GM23338 (cell line): ENCODE results near the gene S100A14. TPM values are rescaled to one million over a fixed set of nuclear protein-coding genes. Genes with fewer than 3 reads are reported as not detected.

Experiments used
- ATAC-seq: fragments of 200-7000 bp; cut with Tn5 transposase; 3 replicates; pipeline ENCODE4 v1.9.1; 2020
- DNase-seq: peaks from one replicate; pipeline ENCODE4 v3.0.0-alpha.2; 2015; ENCODE audit warnings: low spot score
- H2AFZ ChIP-seq: fragments of 200-600 bp; sonication (generic); 2 replicates; pipeline ENCODE4 v1.8.0; 2016; ENCODE audit warnings: antibody characterized with exemption, mild to moderate bottlenecking, moderate library complexity
- H3F3A ChIP-seq: fragments of 200-600 bp; sonication (generic); replicated peaks from 2 replicates; pipeline ENCODE4 v1.8.0; 2017; ENCODE audit warnings: antibody characterized with exemption, mixed run types, low read depth
- H3K27ac ChIP-seq: fragments of 200-600 bp; sonication (generic); 2 replicates; pipeline ENCODE4 v1.6.1; 2016; ENCODE audit warnings: low read depth
- H3K27me3 ChIP-seq: fragments of 200-600 bp; sonication (generic); 2 replicates; pipeline ENCODE4 v1.8.0; 2016; ENCODE audit warnings: mild to moderate bottlenecking, mixed run types, moderate library complexity; ENCODE audit not compliant: insufficient read depth
- H3K36me3 ChIP-seq: fragments of 200-600 bp; sonication (generic); 2 replicates; pipeline ENCODE4 v1.8.0; 2016; ENCODE audit warnings: mild to moderate bottlenecking; ENCODE audit not compliant: insufficient read depth
- H3K4me1 ChIP-seq: fragments of 200-600 bp; sonication (generic); 2 replicates; pipeline ENCODE4 v1.8.0; 2016; ENCODE audit warnings: mild to moderate bottlenecking, moderate library complexity; ENCODE audit not compliant: insufficient read depth
- H3K4me2 ChIP-seq: fragments of 200-600 bp; sonication (generic); 2 replicates; pipeline ENCODE4 v1.7.1; 2017; ENCODE audit warnings: mixed run types
- H3K4me3 ChIP-seq: fragments of 200-600 bp; sonication (generic); 2 replicates; pipeline ENCODE4 v1.6.1; 2016; ENCODE audit warnings: mixed run types
- H3K79me2 ChIP-seq: fragments of 200-600 bp; sonication (generic); replicated peaks from 2 replicates; pipeline ENCODE4 v1.8.0; 2017; ENCODE audit warnings: mild to moderate bottlenecking; ENCODE audit not compliant: insufficient read depth
- H3K9me2 ChIP-seq: fragments of 200-600 bp; sonication (generic); 2 replicates; pipeline ENCODE4 v1.8.0; 2017; ENCODE audit not compliant: insufficient read depth
- H4K20me1 ChIP-seq: fragments of 200-600 bp; sonication (generic); replicated peaks from 2 replicates; pipeline ENCODE4 v1.8.0; 2017; ENCODE audit warnings: mild to moderate bottlenecking; ENCODE audit not compliant: insufficient read depth
- H3K27ac Mint-ChIP-seq: 2 replicates; pipeline ENCODE4 v1.8.0; 2020; ENCODE audit warnings: inconsistent platforms, mild to moderate bottlenecking, moderate library complexity, mixed read lengths
- H3K27me3 Mint-ChIP-seq: 3 replicates; pipeline ENCODE4 v1.8.0; 2022; ENCODE audit warnings: low read depth, mild to moderate bottlenecking, moderate library complexity, mixed read lengths, inconsistent platforms; ENCODE audit not compliant: insufficient read depth, poor library complexity
- H3K36me3 Mint-ChIP-seq: 3 replicates; pipeline ENCODE4 v1.8.0; 2021; ENCODE audit warnings: low read depth, mild to moderate bottlenecking, inconsistent platforms, moderate library complexity, mixed read lengths
- H3K4me1 Mint-ChIP-seq: 3 replicates; pipeline ENCODE4 v1.8.0; 2020; ENCODE audit warnings: mild to moderate bottlenecking, inconsistent platforms, mixed read lengths
- H3K4me3 Mint-ChIP-seq: 3 replicates; pipeline ENCODE4 v1.8.0; 2021; ENCODE audit warnings: moderate library complexity, mild to moderate bottlenecking, inconsistent platforms, mixed read lengths
- H3K9me3 Mint-ChIP-seq: 3 replicates; pipeline ENCODE4 v1.8.0; 2020; ENCODE audit warnings: moderate library complexity, mild to moderate bottlenecking, inconsistent platforms, mixed read lengths
- EZH2 ChIP-seq: fragments of 200-600 bp; sonication (generic); IDR thresholded peaks from one replicate; pipeline ENCODE4 v1.8.0; 2017; ENCODE audit warnings: antibody characterized with exemption, mild to moderate bottlenecking, low read depth; ENCODE audit not compliant: unreplicated experiment
- JUNB ChIP-seq: IDR thresholded peaks from one replicate; pipeline ENCODE4 v1.6.1; 2016; ENCODE audit warnings: antibody characterized with exemption; ENCODE audit not compliant: unreplicated experiment
- NANOG ChIP-seq: IDR thresholded peaks from 2 replicates; pipeline ENCODE4 v1.6.1; 2016; ENCODE audit warnings: antibody characterized with exemption, borderline replicate concordance
- POLR2AphosphoS5 ChIP-seq: IDR thresholded peaks from 2 replicates; pipeline ENCODE4 v1.6.1; 2016; ENCODE audit warnings: antibody characterized with exemption, low read depth
- STAT1 ChIP-seq: IDR thresholded peaks from one replicate; pipeline ENCODE4 v1.6.1; 2016; ENCODE audit warnings: antibody characterized with exemption; ENCODE audit not compliant: unreplicated experiment
- ZNF114 ChIP-seq: fragments of 250-450 bp; sonication (Bioruptor Pico); IDR thresholded peaks from 2 replicates; pipeline ENCODE4 v1.5.0; 2020; ENCODE audit warnings: mild to moderate bottlenecking, moderate library complexity
- polyA plus RNA-seq: library from polyadenylated mRNA; unstranded; fragments of >200 nt; fragmentation: Nextera tagmentation; extraction: Ambion mirVana; gene quantifications from 2 replicates; pipeline ENCODE4 v1.2.1, GENCODE V29; 2016
- total RNA-seq: library from RNA; depleted of rRNA; stranded (reverse); fragments of >200 nt; shearing (Covaris generic); gene quantifications from 2 replicates; pipeline ENCODE4 v1.2.3, GENCODE V29; 2014
- TF ChIP-seq, protein P1 (sequence below): IDR thresholded peaks from 2 replicates; pipeline ENCODE4 v1.6.1; 2016; ENCODE audit warnings: antibody characterized with exemption

Gene S100A14
- total and polyA plus RNA-seq, 2 experiments from 2014 or later, result 0.28 to 0.53 TPM

DNA sequence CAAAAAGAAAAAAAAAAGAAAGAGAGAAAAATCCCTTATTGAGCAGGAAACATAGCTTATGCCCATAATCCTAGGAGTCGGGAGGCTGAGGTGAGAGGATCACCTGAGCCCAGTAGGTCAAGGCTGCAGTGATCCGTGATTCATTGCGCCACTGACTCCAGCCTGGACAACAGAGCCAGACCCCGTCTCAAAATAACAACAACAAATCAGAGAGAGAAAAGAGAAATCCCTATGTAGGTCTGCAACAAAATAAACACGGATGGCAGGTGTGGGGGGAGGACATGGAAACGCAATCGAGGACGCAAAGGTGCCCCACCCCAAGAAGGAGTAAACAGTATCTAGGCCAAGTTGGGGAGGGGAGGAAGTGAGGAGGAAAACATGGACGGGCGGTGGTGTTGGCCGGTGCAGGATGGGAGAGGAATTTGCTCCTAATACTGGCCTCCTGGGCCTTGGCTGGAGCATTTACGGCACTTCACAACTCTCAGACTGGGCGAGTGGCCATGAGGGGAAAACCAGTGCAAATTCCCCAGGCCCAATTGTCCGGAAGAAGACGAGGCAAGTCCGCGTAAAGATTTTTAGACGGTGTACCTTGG, 17.1 kb upstream of the S100A14 start:
- Histone ChIP-seq H3K4me1 (peaks cover 12% of the 10 kb centered on the region; the same call in 1 of the 2 replicates), H3K4me3 (peak overlapping the region; percentile 89), H3K36me3 (peaks cover 25% of the 10 kb centered on the region), H4K20me1 (peaks cover 10% of the 10 kb centered on the region; the same call in 1 of the 2 replicates), H3F3A (peaks cover 22% of the 10 kb centered on the region), H3K79me2 (peaks cover 40% of the 10 kb centered on the region), H3K27ac (peak overlapping the region; percentile 87), H3K9me2 (no peaks in the 10 kb centered on the region), H2AFZ (peak overlapping the region; percentile 9; the same call in 1 of the 2 replicates), H3K27me3 (no peaks in the 10 kb centered on the region), H3K4me2 (peak overlapping the region; percentile 68)
- H3K27ac Mint-ChIP-seq, result peak overlapping the region; percentile 100
- H3K4me3 Mint-ChIP-seq, result peak overlapping the region; percentile 96
- H3K9me3 Mint-ChIP-seq, result no peaks in the 10 kb centered on the region
- peaks cover 27% of the 10 kb centered on the region for H3K4me1 Mint-ChIP-seq
- peaks cover 47% of the 10 kb centered on the region for H3K36me3 Mint-ChIP-seq
- no peak for DNase-seq
- TF ChIP-seq ZNF114 (CRISPR knock-in tag) (no peak), STAT1 (no peak), POLR2AphosphoS5 (no peak)
- TF ChIP-seq, protein P1, sequence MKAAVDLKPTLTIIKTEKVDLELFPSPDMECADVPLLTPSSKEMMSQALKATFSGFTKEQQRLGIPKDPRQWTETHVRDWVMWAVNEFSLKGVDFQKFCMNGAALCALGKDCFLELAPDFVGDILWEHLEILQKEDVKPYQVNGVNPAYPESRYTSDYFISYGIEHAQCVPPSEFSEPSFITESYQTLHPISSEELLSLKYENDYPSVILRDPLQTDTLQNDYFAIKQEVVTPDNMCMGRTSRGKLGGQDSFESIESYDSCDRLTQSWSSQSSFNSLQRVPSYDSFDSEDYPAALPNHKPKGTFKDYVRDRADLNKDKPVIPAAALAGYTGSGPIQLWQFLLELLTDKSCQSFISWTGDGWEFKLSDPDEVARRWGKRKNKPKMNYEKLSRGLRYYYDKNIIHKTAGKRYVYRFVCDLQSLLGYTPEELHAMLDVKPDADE, result no peak
- ATAC-seq, result peak; percentile 38
- peaks cover 10% of the 10 kb centered on the region for H3K27me3 Mint-ChIP-seq

DNA sequence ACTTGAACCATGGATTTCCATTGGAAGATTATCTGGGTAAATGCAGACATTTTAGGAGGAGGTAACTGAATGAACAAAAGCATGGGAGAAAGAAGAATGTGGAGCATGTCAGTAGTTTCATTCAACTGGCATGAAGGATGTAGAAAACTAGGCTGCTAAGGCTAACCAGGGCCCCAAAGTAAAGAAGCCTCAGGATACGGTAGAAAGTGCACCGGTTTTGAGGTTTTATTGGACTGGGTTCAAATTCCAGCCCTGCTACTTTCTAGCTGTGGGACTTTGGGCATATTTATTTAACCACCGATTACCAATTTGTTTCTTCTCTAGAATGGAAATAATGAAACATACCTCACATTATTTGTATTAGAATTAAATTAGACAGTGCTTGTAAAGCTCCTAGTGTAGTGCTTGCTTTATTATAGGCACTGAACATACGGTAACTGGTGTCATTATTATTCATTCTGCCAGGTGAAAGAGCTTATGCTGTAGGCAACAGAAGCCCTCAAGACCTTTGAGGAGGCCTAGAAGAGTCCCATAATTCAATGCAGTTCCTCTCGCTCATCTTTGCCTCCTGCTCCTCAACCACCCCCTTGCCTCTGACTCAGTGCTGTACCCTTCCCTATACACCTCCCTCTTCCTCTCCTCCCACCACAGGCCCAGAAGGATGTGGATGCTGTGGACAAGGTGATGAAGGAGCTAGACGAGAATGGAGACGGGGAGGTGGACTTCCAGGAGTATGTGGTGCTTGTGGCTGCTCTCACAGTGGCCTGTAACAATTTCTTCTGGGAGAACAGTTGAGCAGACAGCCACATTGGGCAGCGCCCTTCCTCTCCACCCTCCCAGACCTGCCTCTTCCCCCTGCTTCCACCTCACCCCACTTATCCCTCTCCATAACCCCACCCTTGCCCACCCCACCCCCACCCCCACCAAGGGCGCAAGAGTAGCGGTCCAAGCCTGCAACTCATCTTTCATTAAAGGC, 15.2 kb upstream of the S100A14 start:
- Mint-ChIP-seq H3K4me3 (no peak overlapping the region), H3K27me3 (peaks cover 20% of the 10 kb centered on the region), H3K4me1 (peaks cover 43% of the 10 kb centered on the region), H3K36me3 (peaks cover 28% of the 10 kb centered on the region), H3K9me3 (no peaks in the 10 kb centered on the region), H3K27ac (no peak overlapping the region)
- H3F3A ChIP-seq, result peaks cover 12% of the 10 kb centered on the region; the same call in 1 of the 2 replicates
- 0 out of 2 replicates have a peak, but pooled peaks cover 2% of the 10 kb centered on the region for H3K9me2 ChIP-seq
- peaks cover 16% of the 10 kb centered on the region; the same call in 1 of the 2 replicates for H3K4me1 ChIP-seq
- no peak overlapping the region for H3K4me3 ChIP-seq
- H3K36me3 ChIP-seq, result peaks cover 6% of the 10 kb centered on the region
- TF ChIP-seq JUNB, result no peak
- TF ChIP-seq NANOG, result no peak
- TF ChIP-seq, protein P1, result no peak
- no peak for TF ChIP-seq EZH2
- H3K27me3 ChIP-seq, result no peaks in the 10 kb centered on the region
- peaks cover 5% of the 10 kb centered on the region; the same call in 1 of the 2 replicates for H4K20me1 ChIP-seq
- H2AFZ ChIP-seq, result no peak overlapping the region
- no peak for DNase-seq
- H3K4me2 ChIP-seq, result no peak overlapping the region
- ATAC-seq, result no peak
- peaks cover 21% of the 10 kb centered on the region for H3K79me2 ChIP-seq
- no peak overlapping the region for H3K27ac ChIP-seq
